Right lobe of liver (tissue), 6 donors: ENCODE data around the gene PLXNA2. TPM values are rescaled to one million over a fixed set of nuclear protein-coding genes. Genes with fewer than 3 reads are reported as not detected.

Experiments
- ATAC-seq, 4 donors: fragments of 200-7000 bp; cut with Tn5 transposase; one replicate each; pipeline ENCODE4 v1.9.1; 2020; ENCODE audit warnings: mild to moderate bottlenecking in 4 of 4, moderate library complexity in 4 of 4
- DNase-seq, 3 donors: peaks; one replicate each; pipeline ENCODE4 v3.0.0-alpha.2; 2020
- H3K27ac ChIP-seq, 3 donors: fragments of 200-600 bp; one replicate each; pipeline ENCODE4 v1.8.0; 2022
- H3K27me3 ChIP-seq, 2 donors: fragments of 200-600 bp; one replicate each; pipeline ENCODE4 v1.8.0; 2022
- H3K36me3 ChIP-seq, 4 donors: fragments of 200-600 bp; sonication (generic) in 1 of 4; one replicate each; pipeline versions ENCODE4 v1.5.1 to v1.8.0; 2017 to 2022; ENCODE audit warnings: control low read depth in 1 of 4
- H3K4me1 ChIP-seq, 4 donors: fragments of 200-600 bp; sonication (generic) in 1 of 4; one replicate each; pipeline versions ENCODE4 v1.5.1 to v1.8.0; 2017 to 2022; ENCODE audit warnings: control low read depth in 1 of 4
- H3K4me3 ChIP-seq, 3 donors: fragments of 200-600 bp; one replicate each; pipeline ENCODE4 v1.8.0; 2022
- H3K9me3 ChIP-seq, 4 donors: fragments of 200-600 bp; sonication (generic) in 1 of 4; one replicate each; pipeline versions ENCODE4 v1.5.1 to v1.8.0; 2017 to 2022; ENCODE audit warnings: control low read depth in 1 of 4
- CTCF ChIP-seq, 4 donors: fragments of 200-600 bp in 3 of 4; fragments of 450-650 bp in 1 of 4; IDR thresholded peaks; one replicate each; pipeline versions ENCODE4 v1.5.1 to v1.8.0; 2016 to 2022; ENCODE audit warnings: antibody characterized with exemption in 4 of 4, mild to moderate bottlenecking in 2 of 4
- POLR2A ChIP-seq: fragments of 450-650 bp; IDR thresholded peaks from one replicate; pipeline ENCODE4 v1.6.1; 2017; ENCODE audit warnings: antibody characterized with exemption, mild to moderate bottlenecking
- WGBS: methylation state at CpG from one replicate; pipeline ENCODE4 v1.1.6; 2018; ENCODE audit warnings: low coverage, low lambda C conversion rate; ENCODE audit not compliant: insufficient coverage; ENCODE audit errors: missing lambda C conversion rate; 5-methylcytosine and 5-hydroxymethylcytosine counted together
- intact Hi-C, 2 donors: fragments of 100-400 bp; cut with DNase I; formaldehyde crosslinking; loops; one replicate each; pipeline versions ENCODE4 v1.11.2 to v1.14.1; 2022
- total RNA-seq, 6 experiments: library from RNA; depleted of rRNA in 2 of 6; stranded (reverse); fragments of >200 nt in 2 of 6; fragmentation: NEBNext Ultra II Directional in 3 of 6; extraction: Animal tissue kit (Norgen Biotek cat#: 25700) in 3 of 6; gene quantifications; one replicate each; pipeline versions ENCODE4 v1.1.0 to v1.2.4, GENCODE V29; 2016 to 2023
- donor health status: DM: no; HTN: yes; CAD: no.
- donor health status: DM: no; HTN: no; CAD: no.
- donor health status: DM: no; HTN: no; CAD: no.
- donor health status: DM: no; HTN: yes; CAD: no.
- donor health status: DM: no; HTN: yes; CAD: no.

The PLXNA2 gene
- total RNA-seq, 6 experiments from 2014 or later = 5.6 to 20.8 (median 9.3) TPM

GRCh38 chr1:208154679-208155642 lies 89.2 kb downstream of the PLXNA2 start:
- H3K9me3 ChIP-seq = no peaks in the 10 kb centered on the region
- intact Hi-C loops = no loop called here
- peaks cover 0 to 18% (median 7%) of the 10 kb centered on the region in 4 donors for H3K4me1 ChIP-seq
- H3K4me3 ChIP-seq = no peak overlapping the region
- no peaks in the 10 kb centered on the region for H3K27me3 ChIP-seq
- H3K27ac ChIP-seq = no peak overlapping the region
- TF ChIP-seq CTCF (IDR thresholded peaks at IDR 0.05) = no peak
- WGBS = 76% methylated on average over 7 of the region's 15 CpGs
- ATAC-seq (no peak), DNase-seq (no peak)
- no peaks in the 10 kb centered on the region for H3K36me3 ChIP-seq

GRCh38 chr1:208154040-208154439 lies 90.1 kb downstream of the PLXNA2 start:
- peaks cover 0 to 11% (median 4%) of the 10 kb centered on the region in 4 donors for H3K4me1 ChIP-seq
- ATAC-seq = no peak
- DNase-seq = no peak
- no peaks in the 10 kb centered on the region for H3K36me3 ChIP-seq
- H3K9me3 ChIP-seq = no peaks in the 10 kb centered on the region
- TF ChIP-seq POLR2A (no peak), CTCF (IDR thresholded peaks at IDR 0.05) (no peak)
- no peak overlapping the region for H3K27ac ChIP-seq
- no peaks in the 10 kb centered on the region for H3K27me3 ChIP-seq
- 64% methylated on average over 6 of the region's 7 CpGs for WGBS
- intact Hi-C loops = no loop called here
- no peak overlapping the region for H3K4me3 ChIP-seq

- Histone ChIP-seq H3K27ac (no peak overlapping the region), H3K4me3 (no peak overlapping the region), H3K36me3 (no peaks in the 10 kb centered on the region), H3K4me1 (peaks cover 0 to 5% (median under 1%) of the 10 kb centered on the region in 4 donors), H3K9me3 (no peaks in the 10 kb centered on the region), H3K27me3 (no peaks in the 10 kb centered on the region)
- DNase-seq (no peak), ATAC-seq (no peak)
- 94% methylated on average over 5 of the region's 6 CpGs for WGBS
- TF ChIP-seq POLR2A (no peak), CTCF (IDR thresholded peaks at IDR 0.05) (no peak)
- intact Hi-C loops = no loop called here
Measured at GRCh38 chr1:208153386-208153785, 90.8 kb downstream of the PLXNA2 start.

- H3K9me3 ChIP-seq = no peaks in the 10 kb centered on the region
- H3K27ac ChIP-seq = no peak overlapping the region
- H3K27me3 ChIP-seq = no peaks in the 10 kb centered on the region
- TF ChIP-seq POLR2A = no peak
- no peak for TF ChIP-seq CTCF (IDR thresholded peaks at IDR 0.05)
- intact Hi-C loops = no loop called here
- DNase-seq (no peak), ATAC-seq (no peak)
- no peaks in the 10 kb centered on the region for H3K36me3 ChIP-seq
- peaks cover 0 to 5% (median 0%) of the 10 kb centered on the region in 4 donors for H3K4me1 ChIP-seq
- H3K4me3 ChIP-seq = no peak overlapping the region
- WGBS = 86% methylated on average over 7 of the region's 9 CpGs
Measured at GRCh38 chr1:208151728-208152598, 92.2 kb downstream of the PLXNA2 start.
